ENCODE results near the gene UTS2R.

Gene UTS2R

DNA sequence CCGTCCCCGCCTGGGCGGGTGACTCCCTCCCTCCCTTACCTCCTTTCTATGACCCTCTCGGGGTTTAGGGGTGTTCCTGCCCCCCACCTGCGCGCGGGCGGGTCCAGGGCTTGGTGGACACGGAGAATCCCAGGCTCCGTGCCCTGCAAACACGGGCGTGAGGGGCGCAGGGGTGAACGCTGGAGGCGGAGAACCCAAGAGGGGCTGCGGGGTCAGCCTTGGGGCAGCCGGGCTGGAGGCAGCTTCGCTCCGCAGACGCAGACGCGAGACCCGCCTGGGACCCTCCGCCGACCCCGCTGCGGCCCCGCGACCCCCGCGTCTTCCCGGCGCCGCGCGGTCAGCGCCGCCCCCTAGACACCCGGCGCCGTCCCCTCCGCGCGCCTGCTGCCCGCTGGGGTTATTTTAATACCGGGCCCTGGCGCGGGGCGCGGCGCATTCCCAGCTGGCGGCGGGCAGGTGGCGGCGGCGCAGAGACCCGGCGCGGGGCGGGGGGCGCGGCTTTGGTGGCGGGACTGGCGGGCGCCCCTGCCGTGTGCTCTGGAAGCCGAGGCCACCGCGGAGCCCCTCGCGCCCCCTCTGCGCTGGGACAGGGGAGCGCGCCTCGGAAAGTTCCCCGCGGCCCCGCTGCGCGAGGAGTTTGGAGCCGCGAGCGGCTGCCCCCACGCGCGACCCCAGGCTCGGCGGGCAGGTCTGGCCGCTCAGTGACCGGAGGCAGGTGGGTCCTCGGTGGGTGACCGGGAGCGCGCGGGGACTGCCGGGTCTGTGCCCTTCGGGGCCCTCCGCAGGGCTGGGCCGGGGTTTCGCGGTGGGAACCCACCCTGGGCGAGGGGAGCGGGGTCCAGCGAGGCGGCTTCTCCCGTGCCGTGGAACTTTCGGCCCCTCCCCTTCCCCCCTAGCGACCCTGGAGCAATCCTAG is at the start of gene UTS2R:
UTS2R (plus strand) TSS at position 433 of the 916 bp plus-strand sequence. CDS start 2,560 bp downstream, outside the sequence.
- TF ChIP-seq CTCF (IDR thresholded peaks at IDR 0.05; ENCODE audit: low read depth, low read length), result no peak
- no peak for DNase-seq
- Histone ChIP-seq H3K9me3 (ENCODE audit: severe bottlenecking) (no peaks in the 10 kb centered on the region), H3K27ac (peak within 1 kb of the TSS; percentile 55), H3K4me3 (ENCODE audit: low read depth, low read length) (peak within 1 kb of the TSS; percentile 42), H3K27me3 (ENCODE audit: insufficient read depth, low read depth, severe bottlenecking) (no peaks in the 10 kb centered on the region), H3K36me3 (no peaks in the 10 kb centered on the region)

- Histone ChIP-seq H3K4me3 (ENCODE audit: low read depth, low read length) (no peak overlapping the region), H3K27ac (no peak overlapping the region), H3K36me3 (no peaks in the 10 kb centered on the region), H3K27me3 (ENCODE audit: insufficient read depth, low read depth, severe bottlenecking) (peaks cover 3% of the 10 kb centered on the region), H3K9me3 (ENCODE audit: severe bottlenecking) (peaks cover 7% of the 10 kb centered on the region)
- DNase-seq, result no peak
- no peak for TF ChIP-seq CTCF (IDR thresholded peaks at IDR 0.05; ENCODE audit: low read depth, low read length)
These were observed 49.6 kb upstream of the UTS2R start for GRCh38 chr17:82321947-82322466.

DNA sequence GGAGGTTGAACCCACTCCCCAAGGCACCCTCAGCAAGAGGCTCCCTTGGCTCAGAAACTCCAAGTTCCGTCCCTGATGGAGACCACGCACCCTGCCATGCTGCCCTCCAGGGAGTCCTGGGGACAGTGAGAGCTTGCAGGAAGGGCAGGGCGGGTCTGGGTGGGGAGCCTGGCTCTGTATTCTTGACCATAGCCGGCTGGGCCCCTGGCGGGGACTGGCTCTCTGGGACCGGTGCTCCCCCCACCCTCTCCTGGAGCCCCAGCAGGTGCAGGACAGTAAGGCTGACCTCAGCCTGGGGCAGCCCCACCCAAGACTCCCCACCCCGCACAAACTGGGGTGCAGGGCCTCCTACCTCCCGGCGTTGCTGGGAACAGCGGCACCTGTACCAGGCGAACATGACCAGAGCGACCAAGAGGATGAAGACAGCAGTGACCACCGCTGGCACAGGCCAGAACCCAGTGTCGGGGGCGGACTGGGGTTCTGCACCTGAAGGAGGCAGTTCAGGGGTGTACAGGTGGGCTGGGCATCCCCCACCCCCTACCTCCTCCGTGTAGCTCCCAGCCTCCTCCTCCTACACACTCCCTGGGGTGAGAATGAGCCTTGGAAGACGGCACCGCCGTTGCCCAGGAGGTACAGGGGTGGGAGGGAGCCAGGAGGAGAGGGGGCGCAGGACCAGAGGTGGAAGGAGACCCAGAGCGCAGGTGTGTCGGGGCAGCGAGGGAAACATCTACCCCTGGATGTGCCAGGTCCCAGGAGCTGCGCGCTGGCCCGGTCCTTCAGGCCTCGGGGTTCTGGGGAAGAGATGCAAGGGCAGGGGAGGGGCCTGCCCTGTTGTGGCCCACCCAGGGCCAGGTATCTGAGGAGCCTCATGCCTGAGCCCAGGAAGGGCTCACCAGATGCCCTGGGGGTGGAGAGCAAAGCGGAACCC is 48.8 kb upstream of the UTS2R start:
- Histone ChIP-seq H3K9me3 (ENCODE audit: severe bottlenecking) (peaks cover 7% of the 10 kb centered on the region), H3K4me3 (ENCODE audit: low read depth, low read length) (no peak overlapping the region), H3K27me3 (ENCODE audit: insufficient read depth, low read depth, severe bottlenecking) (peaks cover 3% of the 10 kb centered on the region), H3K36me3 (no peaks in the 10 kb centered on the region), H3K27ac (no peak overlapping the region)
- no peak for DNase-seq
- TF ChIP-seq CTCF (IDR thresholded peaks at IDR 0.05; ENCODE audit: low read depth, low read length), result no peak

DNA sequence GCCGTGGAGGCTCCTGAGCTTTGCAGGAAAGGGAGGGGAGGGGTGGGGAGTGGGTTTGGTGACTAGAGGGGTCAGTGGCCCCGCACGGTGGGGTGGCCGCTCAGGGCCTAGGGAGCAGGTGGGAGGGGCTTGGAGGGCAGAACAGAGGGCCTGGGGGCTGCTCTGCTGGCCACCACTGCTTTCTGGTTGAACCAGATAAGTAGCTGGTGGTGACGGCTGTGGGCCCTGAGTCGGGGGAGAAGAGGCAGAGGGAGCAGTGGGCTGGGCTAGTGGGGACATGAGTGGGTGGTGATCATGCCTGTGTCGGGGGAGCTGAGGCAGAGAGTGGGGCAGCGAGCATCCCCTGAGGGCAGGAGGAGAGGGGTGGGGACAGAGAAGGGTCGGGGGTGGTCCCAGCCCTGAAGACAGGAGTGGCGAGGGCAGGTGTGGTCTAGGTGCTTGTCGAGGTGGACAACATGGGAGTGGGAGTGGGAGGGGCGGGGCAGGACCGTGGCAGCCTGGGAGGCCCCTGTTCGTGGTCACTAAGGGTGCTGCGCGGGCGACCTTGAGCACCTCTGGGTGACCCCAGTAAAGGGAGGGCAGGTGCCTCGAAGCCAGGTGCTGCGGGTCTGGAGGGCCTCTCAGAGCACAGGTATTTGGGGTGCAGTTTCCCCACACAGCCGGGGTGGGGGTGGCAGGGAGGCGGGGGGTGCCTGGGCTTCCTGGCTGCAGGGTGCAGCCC is 47.9 kb upstream of the UTS2R start:
- H3K4me3 ChIP-seq (ENCODE audit: low read depth, low read length), result no peak overlapping the region
- H3K36me3 ChIP-seq, result no peaks in the 10 kb centered on the region
- peaks cover 3% of the 10 kb centered on the region for H3K27me3 ChIP-seq (ENCODE audit: insufficient read depth, low read depth, severe bottlenecking)
- no peak for TF ChIP-seq CTCF (IDR thresholded peaks at IDR 0.05; ENCODE audit: low read depth, low read length)
- H3K27ac ChIP-seq, result no peak overlapping the region
- no peak for DNase-seq
- H3K9me3 ChIP-seq (ENCODE audit: severe bottlenecking), result peaks cover 7% of the 10 kb centered on the region

GRCh38 chr17:82324566-82325285 is 46.8 kb upstream of the UTS2R start:
- H3K9me3 ChIP-seq (ENCODE audit: severe bottlenecking), result peaks cover 2% of the 10 kb centered on the region
- H3K4me3 ChIP-seq (ENCODE audit: low read depth, low read length), result no peak overlapping the region
- peaks cover 3% of the 10 kb centered on the region for H3K27me3 ChIP-seq (ENCODE audit: insufficient read depth, low read depth, severe bottlenecking)
- TF ChIP-seq CTCF (IDR thresholded peaks at IDR 0.05; ENCODE audit: low read depth, low read length), result no peak
- H3K27ac ChIP-seq, result no peak overlapping the region
- DNase-seq, result no peak
- no peaks in the 10 kb centered on the region for H3K36me3 ChIP-seq

Data from WERI-Rb-1 (cell line).